Natural killer cell (primary cell): ENCODE results near the gene KIAA2012. TPM values are rescaled to one million over a fixed set of nuclear protein-coding genes. Genes with fewer than 3 reads are reported as not detected.

Experiments used
- ATAC-seq, 3 donors: fragments of 150-1000 bp in 2 of 3; fragments of 200-7000 bp in 1 of 3; cut with Tn5 transposase; 1 replicate in 1 of 3; 2 replicates in 2 of 3; pipeline ENCODE4 v1.10.0; 2021; ENCODE audit warnings: mild to moderate bottlenecking in 2 of 3, moderate library complexity in 2 of 3
- DNase-seq, 2 donors: peaks; one replicate each; pipeline versions ENCODE4 v3.0.0 to v3.0.0-alpha.2; 2013 to 2021; ENCODE audit warnings: mixed read lengths in 1 of 2
- H3K27ac ChIP-seq: one replicate; pipeline ENCODE4 v1.5.1; 2013; ENCODE audit warnings: mild to moderate bottlenecking, low read length
- H3K27me3 ChIP-seq: one replicate; pipeline ENCODE4 v1.6.1; 2013; ENCODE audit warnings: low read length; ENCODE audit not compliant: control insufficient read depth, insufficient read depth
- H3K36me3 ChIP-seq: one replicate; pipeline ENCODE4 v1.6.1; 2013; ENCODE audit warnings: low read length; ENCODE audit not compliant: control insufficient read depth, insufficient read depth
- H3K4me1 ChIP-seq: one replicate; pipeline ENCODE4 v1.6.1; 2013; ENCODE audit warnings: low read length; ENCODE audit not compliant: control insufficient read depth, insufficient read depth
- H3K4me3 ChIP-seq: one replicate; pipeline ENCODE4 v1.5.1; 2013; ENCODE audit warnings: low read length
- H3K9me3 ChIP-seq: one replicate; pipeline ENCODE4 v1.6.1; 2013; ENCODE audit warnings: low read length; ENCODE audit not compliant: control insufficient read depth, insufficient read depth
- H3K27ac Mint-ChIP-seq, 2 donors: one replicate each; pipeline ENCODE4 v1.8.0; 2022; ENCODE audit warnings: mild to moderate bottlenecking in 2 of 2, mixed read lengths in 2 of 2, moderate library complexity in 1 of 2
- H3K27me3 Mint-ChIP-seq, 2 donors: one replicate each; pipeline ENCODE4 v1.8.0; 2022; ENCODE audit warnings: low read depth in 2 of 2, mixed read lengths in 2 of 2
- H3K36me3 Mint-ChIP-seq: one replicate; pipeline ENCODE4 v1.8.0; 2022; ENCODE audit warnings: mixed read lengths
- H3K4me1 Mint-ChIP-seq, 2 donors: one replicate each; pipeline ENCODE4 v1.8.0; 2022; ENCODE audit warnings: mixed read lengths in 2 of 2
- H3K4me3 Mint-ChIP-seq: one replicate; pipeline ENCODE4 v1.8.0; 2022; ENCODE audit warnings: mild to moderate bottlenecking, moderate library complexity, mixed read lengths
- H3K9me3 Mint-ChIP-seq, 2 donors: one replicate each; pipeline ENCODE4 v1.8.0; 2022; ENCODE audit warnings: mixed read lengths in 2 of 2
- CTCF ChIP-seq: fragments of 200-600 bp; IDR thresholded peaks from one replicate; pipeline ENCODE4 v1.8.0; 2022; ENCODE audit warnings: antibody characterized with exemption
- WGBS: methylation state at CpG from one replicate; pipeline ENCODE4 v1.1.7; 2013; ENCODE audit warnings: missing lambda C conversion rate; ENCODE audit not compliant: insufficient coverage; 5-methylcytosine and 5-hydroxymethylcytosine counted together
- intact Hi-C: fragments of 100-400 bp; cut with micrococcal nuclease; formaldehyde crosslinking; loops from one replicate; pipeline ENCODE4 v1.14.2; 2022
- total RNA-seq, 4 donors: library from RNA; stranded (reverse); fragments of 120-200 nt in 1 of 4; gene quantifications; one replicate each; pipeline versions ENCODE4 v1.2.3 to v1.2.4, GENCODE V29; 2013 to 2022

Gene KIAA2012
- total RNA-seq, 3 donors from 2014 or later (not counting 1 experiment from before 2014, with no cell fraction given) = not detected

GRCh38 chr2:202051499-202052161 lies 21.4 kb upstream of the KIAA2012 start:
- H3K27ac ChIP-seq = no peak overlapping the region
- no peak for DNase-seq
- no peak for TF ChIP-seq CTCF
- 93% methylated on average over 8 of the region's 8 CpGs for WGBS
- intact Hi-C loops = no loop called here
- H3K4me1 Mint-ChIP-seq = no peaks in the 10 kb centered on the region
- no peaks in the 10 kb centered on the region for H3K9me3 Mint-ChIP-seq
- H3K9me3 ChIP-seq = no peaks in the 10 kb centered on the region
- no peak overlapping the region for H3K4me3 ChIP-seq
- no peaks in the 10 kb centered on the region for H3K4me1 ChIP-seq
- peaks cover 18 to 63% of the 10 kb centered on the region in 2 donors for H3K27me3 Mint-ChIP-seq
- no peaks in the 10 kb centered on the region for H3K27me3 ChIP-seq
- ATAC-seq = no peak
- no peaks in the 10 kb centered on the region for H3K36me3 ChIP-seq
- no peak overlapping the region for H3K27ac Mint-ChIP-seq
- no peaks in the 10 kb centered on the region for H3K36me3 Mint-ChIP-seq
- no peak overlapping the region for H3K4me3 Mint-ChIP-seq

- Mint-ChIP-seq H3K36me3 (no peaks in the 10 kb centered on the region), H3K4me3 (no peak overlapping the region), H3K27me3 (peaks cover 19 to 60% of the 10 kb centered on the region in 2 donors), H3K27ac (no peak overlapping the region), H3K9me3 (no peaks in the 10 kb centered on the region), H3K4me1 (no peaks in the 10 kb centered on the region)
- Histone ChIP-seq H3K4me1 (no peaks in the 10 kb centered on the region), H3K4me3 (no peak overlapping the region), H3K9me3 (no peaks in the 10 kb centered on the region), H3K27ac (no peak overlapping the region), H3K36me3 (no peaks in the 10 kb centered on the region), H3K27me3 (no peaks in the 10 kb centered on the region)
- DNase-seq (no peak), ATAC-seq (no peak)
- no peak for TF ChIP-seq CTCF
- WGBS = no CpG with 5 or more reads among the region's 1 CpG
- intact Hi-C loops = no loop called here
These were observed 20.8 kb upstream of the KIAA2012 start for GRCh38 chr2:202052235-202052634.

GRCh38 chr2:202054679-202055078 lies 18.4 kb upstream of the KIAA2012 start:
- H3K27me3 ChIP-seq = no peaks in the 10 kb centered on the region
- H3K4me1 Mint-ChIP-seq = no peaks in the 10 kb centered on the region
- H3K36me3 ChIP-seq = no peaks in the 10 kb centered on the region
- H3K9me3 ChIP-seq = no peaks in the 10 kb centered on the region
- no peak overlapping the region for H3K27ac ChIP-seq
- no peak overlapping the region for H3K27ac Mint-ChIP-seq
- H3K27me3 Mint-ChIP-seq = peaks cover 19 to 52% of the 10 kb centered on the region in 2 donors
- no peak for TF ChIP-seq CTCF
- intact Hi-C loops = no loop called here
- H3K4me3 Mint-ChIP-seq = no peak overlapping the region
- 89% methylated on average over 3 of the region's 3 CpGs for WGBS
- H3K4me1 ChIP-seq = no peaks in the 10 kb centered on the region
- ATAC-seq (no peak), DNase-seq (no peak)
- H3K36me3 Mint-ChIP-seq = no peaks in the 10 kb centered on the region
- no peaks in the 10 kb centered on the region for H3K9me3 Mint-ChIP-seq
- no peak overlapping the region for H3K4me3 ChIP-seq

GRCh38 chr2:202056611-202057010 lies 16.4 kb upstream of the KIAA2012 start:
- H3K36me3 ChIP-seq = no peaks in the 10 kb centered on the region
- ATAC-seq (peak in 1 of 3 donors; percentile 10), DNase-seq (peak in 1 of 2 donors; percentile 31)
- no peaks in the 10 kb centered on the region for H3K9me3 ChIP-seq
- peaks cover 3% of the 10 kb centered on the region for H3K27me3 ChIP-seq
- Mint-ChIP-seq H3K27me3 (peaks cover 22 to 41% of the 10 kb centered on the region in 2 donors), H3K4me1 (no peaks in the 10 kb centered on the region), H3K9me3 (no peaks in the 10 kb centered on the region), H3K4me3 (no peak overlapping the region), H3K27ac (no peak overlapping the region), H3K36me3 (no peaks in the 10 kb centered on the region)
- WGBS = 47% methylated on average over 2 of the region's 2 CpGs
- intact Hi-C loops = no loop called here
- no peak for TF ChIP-seq CTCF
- no peak overlapping the region for H3K4me3 ChIP-seq
- H3K27ac ChIP-seq = no peak overlapping the region
- no peaks in the 10 kb centered on the region for H3K4me1 ChIP-seq
